SK-N-SH (cell line): ENCODE results near the gene KCTD17.

Source experiments
- ELF1 ChIP-seq: IDR thresholded peaks from 2 replicates; pipeline ENCODE4 v1.4.0; 2012
- EP300 ChIP-seq, 2 experiments: IDR thresholded peaks; 2 replicates each; pipeline versions ENCODE4 v1.4.0 to v1.6.1; 2012; ENCODE audit warnings: borderline replicate concordance in 1 of 2, low read depth in 1 of 2, low read length in 1 of 2

DNA sequence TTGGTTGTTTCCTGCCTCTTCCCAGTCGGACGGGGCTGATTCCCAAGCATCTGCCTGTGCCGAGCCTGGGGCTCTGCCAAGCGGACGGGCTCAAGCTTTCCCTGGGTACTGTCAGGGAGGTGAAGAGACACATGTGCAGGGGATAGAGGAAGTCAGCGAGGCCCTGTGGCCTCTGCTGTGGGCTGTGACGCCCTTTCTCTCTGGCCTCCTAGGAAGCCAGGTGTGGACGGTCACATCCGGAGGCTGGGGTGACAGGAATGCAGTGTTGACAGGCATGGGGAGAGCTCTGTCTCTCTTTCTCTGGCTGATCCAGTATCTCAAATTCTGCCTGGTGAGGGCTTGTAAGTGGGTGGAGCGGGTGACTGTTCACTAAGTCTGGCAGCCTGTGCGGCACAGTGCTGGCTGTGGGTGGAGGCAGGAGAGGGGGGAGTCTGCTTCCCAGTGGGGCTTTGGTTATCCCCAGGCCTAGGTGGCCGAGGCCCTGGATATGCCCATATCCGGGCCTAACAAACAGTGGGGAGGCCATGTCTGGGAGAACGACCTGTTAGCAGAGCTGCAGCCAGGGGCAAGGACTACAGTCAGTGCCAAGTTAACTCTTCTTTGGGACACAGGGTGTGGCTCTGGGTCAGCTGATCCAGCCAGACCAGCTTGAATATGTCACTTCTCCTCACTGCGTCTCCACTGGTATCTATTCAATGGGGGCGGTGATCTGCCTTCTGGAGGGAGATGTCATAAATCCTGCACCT, 1.9 kb downstream of the KCTD17 start:
- no peak for TF ChIP-seq ELF1
- no peak for TF ChIP-seq EP300 (IDR thresholded peaks at IDR 0.05; ENCODE audit: borderline replicate concordance in 1 of 2, low read depth in 1 of 2, low read length in 1 of 2)
